ENCODE data around the gene CES2. TPM values are rescaled to one million over a fixed set of nuclear protein-coding genes. Genes with fewer than 3 reads are reported as not detected.

Gene CES2
- total and polyA plus RNA-seq, 10 donors = 8.0 to 48.1 (median 32.1) TPM

DNA sequence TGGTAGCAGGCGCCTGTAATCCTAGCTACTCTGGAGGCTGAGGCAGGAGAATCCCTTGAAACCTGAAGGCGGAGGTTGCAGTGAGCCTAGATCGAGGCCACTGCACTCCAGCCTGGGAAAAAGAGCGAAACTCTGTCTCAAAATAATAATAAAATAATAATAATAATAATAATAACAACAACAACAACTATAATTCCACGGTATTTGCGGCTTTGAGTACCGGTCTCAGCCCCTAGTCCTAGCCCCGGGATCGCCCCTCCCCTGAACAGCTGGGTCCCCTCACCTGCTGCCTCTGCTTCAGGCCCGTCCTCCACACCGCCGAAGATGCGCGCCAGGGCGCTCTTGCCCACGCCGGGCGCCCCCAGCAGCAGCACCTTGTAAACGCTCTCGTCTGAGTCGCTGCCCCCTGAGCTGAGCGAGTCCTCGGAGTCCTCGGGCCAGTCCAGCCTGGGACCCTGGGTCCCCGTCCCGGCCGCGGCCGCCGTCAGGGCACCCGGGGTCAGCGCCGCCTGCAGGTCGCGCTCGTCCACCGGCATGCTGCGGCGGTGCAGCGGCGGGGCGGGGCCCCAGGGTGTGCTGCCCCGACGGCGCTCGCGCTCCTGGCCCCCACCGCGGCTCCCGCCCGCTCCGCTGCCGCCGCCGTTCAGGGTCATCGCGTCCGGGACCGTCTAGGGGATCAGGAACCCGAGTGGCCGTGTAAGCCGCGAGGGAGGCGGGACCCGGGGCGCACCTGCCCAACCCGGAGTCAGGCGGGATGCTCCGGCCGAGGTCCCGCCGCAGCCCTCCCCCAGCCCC lies 10.6 kb upstream of the CES2 start:
- Histone ChIP-seq H3K36me3 (no peaks in the 10 kb centered on the region), H3K4me3 (peak overlapping the region; percentile 33 to 72 (median 42)), H3K9me3 (no peaks in the 10 kb centered on the region), H3K27me3 (replicated peaks in 1 of 7) (peaks cover 0 to 68% (median 27%) of the 10 kb centered on the region in 7 donors), H3K27ac (peak overlapping the region in 3 of 8 donors; percentile 8 to 49 (median 42)), H3K4me1 (peaks cover 5 to 35% (median 17%) of the 10 kb centered on the region in 6 donors)
- 9 to 37% (median 11%) methylated on average over 17 to 72 of the region's 72 CpGs for WGBS, 5 donors
- no peak for DNase-seq
- intact Hi-C loops (cut with DNase I; ENCODE audit: low total_unique reads) = no loop called here
- no peak for TF ChIP-seq POLR2AphosphoS5 (IDR thresholded peaks at IDR 0.05)
- peak in 5 of 11 experiments; percentile 23 to 48 (median 45) for TF ChIP-seq CTCF (IDR thresholded peaks at IDR 0.05 in 8 of 11, conservative IDR thresholded peaks at IDR 0.05 in 3 of 11)
- no peak for TF ChIP-seq POLR2A (IDR thresholded peaks at IDR 0.05)

- WGBS, 5 donors = 7 to 11% (median 8%) methylated on average over 20 to 42 of the region's 42 CpGs
- Histone ChIP-seq H3K27me3 (replicated peaks in 1 of 7) (peaks cover 0 to 61% (median 27%) of the 10 kb centered on the region in 7 donors), H3K9me3 (no peaks in the 10 kb centered on the region), H3K4me1 (peaks cover 5 to 35% (median 17%) of the 10 kb centered on the region in 6 donors), H3K4me3 (peak within 1 kb of the TSS; percentile 33 to 72 (median 42)), H3K27ac (peak within 1 kb of the TSS in 4 of 8 donors; percentile 8 to 49 (median 31)), H3K36me3 (peaks cover 0 to 5% (median 0%) of the 10 kb centered on the region in 6 donors)
- no peak for DNase-seq
- TF ChIP-seq POLR2A (IDR thresholded peaks at IDR 0.05) (no peak), POLR2AphosphoS5 (IDR thresholded peaks at IDR 0.05) (peak; percentile 38 to 60 (median 55))
- intact Hi-C loops (cut with DNase I; ENCODE audit: low total_unique reads) = no loop called here
Measured at GRCh38 chr16:66925322-66925840, 9.9 kb upstream of the CES2 start, which contains the start of gene RRAD. Gene RRAD, minus strand, starts transcription at chr16:66925535. Its CDS starts 356 bp downstream, at chr16:66925179.

GRCh38 chr16:66926171-66926947 lies 9.0 kb upstream of the CES2 start:
- peaks cover 5 to 37% (median 17%) of the 10 kb centered on the region in 6 donors for H3K4me1 ChIP-seq

More at GRCh38 chr16:66926171-66926947, 9.0 kb upstream of the CES2 start:
- Histone ChIP-seq H3K36me3 (peaks cover 0 to 14% (median under 1%) of the 10 kb centered on the region in 6 donors), H3K9me3 (no peaks in the 10 kb centered on the region), H3K27ac (peak overlapping the region in 1 of 8 donors; percentile 42), H3K27me3 (replicated peaks in 1 of 7) (peaks cover 0 to 54% (median 27%) of the 10 kb centered on the region in 7 donors), H3K4me3 (no peak overlapping the region)
- DNase-seq = no peak
- intact Hi-C loops (cut with DNase I; ENCODE audit: low total_unique reads) = no loop called here
- 67 to 88% (median 72%) methylated on average over 5 of the region's 5 CpGs for WGBS, 5 donors
- TF ChIP-seq POLR2AphosphoS5 (IDR thresholded peaks at IDR 0.05) (no peak), CTCF (IDR thresholded peaks at IDR 0.05 in 8 of 11, conservative IDR thresholded peaks at IDR 0.05 in 3 of 11) (no peak), POLR2A (IDR thresholded peaks at IDR 0.05) (no peak)
